CD4-positive, CD25-positive, alpha-beta regulatory T cell (primary cell): ENCODE data around the gene BPIFB2. TPM values are rescaled to one million over a fixed set of nuclear protein-coding genes. Genes with fewer than 3 reads are reported as not detected.

Source experiments
- ATAC-seq, 2 donors: fragments of 150-1000 bp; cut with Tn5 transposase; one replicate each; pipeline ENCODE4 v1.10.0; 2021; ENCODE audit warnings: low read depth in 2 of 2, moderate number of reproducible peaks in 2 of 2, moderate library complexity in 1 of 2
- DNase-seq, 3 donors: peaks; one replicate each; pipeline versions ENCODE4 v3.0.0 to v3.0.0-alpha.2; 2012 to 2022; ENCODE audit warnings: mixed read lengths in 1 of 3
- H3K27ac ChIP-seq: one replicate; pipeline ENCODE4 v1.7.0; 2013; ENCODE audit warnings: mild to moderate bottlenecking, low read length; ENCODE audit not compliant: insufficient read depth, poor library complexity, severe bottlenecking
- H3K27me3 ChIP-seq: one replicate; pipeline ENCODE4 v1.7.0; 2013; ENCODE audit warnings: low read length; ENCODE audit not compliant: control insufficient read depth, insufficient read depth
- H3K36me3 ChIP-seq: one replicate; pipeline ENCODE4 v1.7.0; 2013; ENCODE audit warnings: mild to moderate bottlenecking, low read length, moderate library complexity; ENCODE audit not compliant: control insufficient read depth, insufficient read depth
- H3K4me1 ChIP-seq: 2 replicates; pipeline ENCODE4 v1.7.0; 2013; ENCODE audit warnings: mild to moderate bottlenecking, low read length; ENCODE audit not compliant: insufficient read depth, control insufficient read depth, poor library complexity, severe bottlenecking
- H3K4me3 ChIP-seq: one replicate; pipeline ENCODE4 v1.7.0; 2013; ENCODE audit warnings: low read depth, mild to moderate bottlenecking, low read length, moderate library complexity
- H3K9me3 ChIP-seq, 2 experiments: 1 replicate in 1 of 2; 2 replicates in 1 of 2; pipeline ENCODE4 v1.7.0; 2013; ENCODE audit warnings: low read length in 2 of 2, mild to moderate bottlenecking in 1 of 2, moderate library complexity in 1 of 2; ENCODE audit not compliant: control insufficient read depth in 2 of 2
- H3K27ac Mint-ChIP-seq, 3 donors: one replicate each; pipeline ENCODE4 v1.8.0; 2020 to 2022; ENCODE audit warnings: mild to moderate bottlenecking in 3 of 3, mixed read lengths in 3 of 3, moderate library complexity in 2 of 3
- H3K27me3 Mint-ChIP-seq: one replicate; pipeline ENCODE4 v1.8.0; 2022; ENCODE audit warnings: mild to moderate bottlenecking, mixed read lengths
- H3K36me3 Mint-ChIP-seq: one replicate; pipeline ENCODE4 v1.8.0; 2020; ENCODE audit warnings: mixed read lengths
- H3K4me1 Mint-ChIP-seq, 4 donors: one replicate each; pipeline ENCODE4 v1.8.0; 2020 to 2022; ENCODE audit warnings: mixed read lengths in 4 of 4, mild to moderate bottlenecking in 1 of 4
- H3K4me3 Mint-ChIP-seq, 4 donors: one replicate each; pipeline ENCODE4 v1.8.0; 2020 to 2022; ENCODE audit warnings: mild to moderate bottlenecking in 4 of 4, mixed read lengths in 4 of 4, moderate library complexity in 3 of 4
- H3K9me3 Mint-ChIP-seq, 7 donors: one replicate each; pipeline ENCODE4 v1.8.0; 2020 to 2022; ENCODE audit warnings: mixed read lengths in 7 of 7, mild to moderate bottlenecking in 3 of 7, moderate library complexity in 2 of 7
- polyA plus RNA-seq, 4 donors: library from polyadenylated mRNA; unstranded; fragments of 300-500 nt; fragmentation: Illumina TruSeq; gene quantifications; one replicate each; pipeline ENCODE4 v1.2.3, GENCODE V29; 2021
- total RNA-seq: library from RNA; stranded (reverse); gene quantifications from one replicate; pipeline ENCODE4 v1.2.3, GENCODE V29; 2022

Gene BPIFB2
- total and polyA plus RNA-seq, 5 donors from 2014 or later, result not detected

DNA sequence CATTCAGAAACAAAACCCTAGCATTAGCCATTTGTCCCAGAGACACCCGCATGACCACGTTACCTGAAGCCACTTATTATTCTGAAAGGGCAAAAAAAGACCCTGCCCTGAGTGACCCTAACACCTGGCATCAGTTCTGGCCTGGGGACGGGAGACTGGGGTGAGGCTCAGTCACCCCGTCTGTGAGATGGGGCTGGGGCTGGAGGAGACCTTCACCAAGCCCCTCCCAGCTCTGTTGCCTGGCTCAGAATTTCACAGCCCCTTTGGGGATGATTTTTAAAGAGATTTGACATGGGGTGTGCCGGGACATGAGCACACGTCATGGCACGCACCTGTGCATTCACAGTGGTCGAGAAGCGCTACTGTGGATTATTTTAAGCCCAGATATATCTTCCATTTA is 22.6 kb downstream of the BPIFB2 start:
- no peaks in the 10 kb centered on the region for H3K36me3 Mint-ChIP-seq
- H3K4me3 Mint-ChIP-seq, result no peak overlapping the region
- H3K27ac Mint-ChIP-seq, result no peak overlapping the region
- no peak for ATAC-seq
- H3K4me3 ChIP-seq, result no peak overlapping the region
- H3K27me3 Mint-ChIP-seq, result no peaks in the 10 kb centered on the region
- no peak overlapping the region for H3K27ac ChIP-seq
- no peak for DNase-seq
- no peaks in the 10 kb centered on the region for H3K4me1 ChIP-seq
- H3K9me3 Mint-ChIP-seq, result peaks cover 0 to 8% (median 1%) of the 10 kb centered on the region in 7 donors
- no peaks in the 10 kb centered on the region for H3K36me3 ChIP-seq
- H3K4me1 Mint-ChIP-seq, result no peaks in the 10 kb centered on the region
- H3K9me3 ChIP-seq, result peaks cover 0 to 2% of the 10 kb centered on the region in 2 experiments
- H3K27me3 ChIP-seq, result no peaks in the 10 kb centered on the region

DNA sequence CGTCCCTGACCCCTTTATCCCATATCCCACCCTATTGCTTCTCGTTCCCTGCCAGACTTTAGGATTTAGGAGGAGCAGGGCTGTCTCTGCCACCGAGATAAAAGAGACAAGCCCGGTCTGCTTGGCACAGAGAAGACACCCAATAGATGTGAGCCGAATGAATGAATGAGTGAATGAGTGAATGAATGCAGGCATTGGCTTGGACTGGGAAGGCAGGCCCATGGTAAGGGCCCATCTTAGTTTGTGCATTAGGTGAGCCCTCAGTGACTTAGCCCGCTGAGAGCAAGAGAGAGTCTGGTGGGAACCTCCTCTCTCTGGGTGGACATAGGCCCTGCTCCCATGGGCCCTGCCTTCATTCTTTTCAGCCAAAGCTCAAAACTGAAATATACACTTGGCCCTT is 23.1 kb downstream of the BPIFB2 start:
- H3K27ac Mint-ChIP-seq, result no peak overlapping the region
- no peaks in the 10 kb centered on the region for H3K36me3 Mint-ChIP-seq
- no peaks in the 10 kb centered on the region for H3K27me3 Mint-ChIP-seq
- H3K27ac ChIP-seq, result no peak overlapping the region
- no peak overlapping the region for H3K4me3 ChIP-seq
- no peak for ATAC-seq
- peaks cover 0 to 8% (median 1%) of the 10 kb centered on the region in 7 donors for H3K9me3 Mint-ChIP-seq
- DNase-seq, result no peak
- no peaks in the 10 kb centered on the region for H3K4me1 ChIP-seq
- H3K4me3 Mint-ChIP-seq, result no peak overlapping the region
- no peaks in the 10 kb centered on the region for H3K36me3 ChIP-seq
- peaks cover 0 to 2% of the 10 kb centered on the region in 2 experiments for H3K9me3 ChIP-seq
- H3K4me1 Mint-ChIP-seq, result no peaks in the 10 kb centered on the region
- H3K27me3 ChIP-seq, result no peaks in the 10 kb centered on the region

DNA sequence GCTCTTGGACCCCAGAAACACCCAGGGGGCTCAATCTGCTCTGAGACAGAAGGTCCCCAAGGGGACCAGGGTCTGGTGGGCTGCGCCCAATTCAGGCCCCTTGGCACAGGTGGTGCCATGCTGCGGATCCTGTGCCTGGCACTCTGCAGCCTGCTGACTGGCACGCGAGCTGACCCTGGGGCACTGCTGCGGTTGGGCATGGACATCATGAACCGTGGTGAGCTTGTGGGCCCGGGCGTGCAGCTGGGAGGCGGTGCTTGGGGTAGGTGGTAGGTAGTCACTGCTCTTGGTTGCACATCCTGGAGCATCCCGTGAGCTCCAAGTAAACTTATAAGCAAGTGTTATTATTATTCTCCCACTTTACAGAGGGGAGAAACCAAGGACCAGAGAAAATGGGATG is 24.0 kb downstream of the BPIFB2 start, which contains the start of gene BPIFB6:
BPIFB6 (plus strand) TSS at position 118 of the 400 bp plus-strand sequence; CDS start at position 118, 0 bp downstream.
- no peaks in the 10 kb centered on the region for H3K27me3 ChIP-seq
- H3K9me3 Mint-ChIP-seq, result peaks cover 0 to 8% (median 1%) of the 10 kb centered on the region in 7 donors
- DNase-seq (no peak), ATAC-seq (no peak)
- H3K27ac ChIP-seq, result no peak within 1 kb of the TSS
- no peak within 1 kb of the TSS for H3K4me3 Mint-ChIP-seq
- H3K4me3 ChIP-seq, result no peak within 1 kb of the TSS
- H3K9me3 ChIP-seq, result peaks cover 0 to 2% of the 10 kb centered on the region in 2 experiments
- no peaks in the 10 kb centered on the region for H3K36me3 Mint-ChIP-seq
- H3K4me1 Mint-ChIP-seq, result no peaks in the 10 kb centered on the region
- no peak within 1 kb of the TSS for H3K27ac Mint-ChIP-seq
- no peaks in the 10 kb centered on the region for H3K36me3 ChIP-seq
- no peaks in the 10 kb centered on the region for H3K27me3 Mint-ChIP-seq
- no peaks in the 10 kb centered on the region for H3K4me1 ChIP-seq

DNA sequence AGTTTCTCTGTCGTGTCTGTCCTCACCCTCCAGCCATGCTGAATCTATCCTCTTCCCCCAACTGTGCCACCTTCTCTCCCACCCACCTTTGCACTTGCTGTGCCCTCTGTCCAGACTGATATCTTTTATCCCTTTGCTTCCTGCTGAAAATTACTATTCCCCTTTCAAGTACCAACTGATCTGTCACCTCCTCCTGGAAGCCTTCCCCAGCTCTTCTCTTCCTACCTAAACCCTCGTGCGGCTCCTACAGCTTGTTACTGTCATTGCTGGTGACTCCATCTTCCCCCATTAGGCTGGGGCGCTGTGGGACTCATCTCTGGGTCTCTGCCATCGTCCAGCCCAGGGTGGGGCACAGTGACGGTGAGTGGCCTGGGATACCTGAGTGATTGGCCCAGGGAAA is 25.1 kb downstream of the BPIFB2 start:
- H3K36me3 ChIP-seq, result no peaks in the 10 kb centered on the region
- H3K9me3 ChIP-seq, result peaks cover 0 to 2% of the 10 kb centered on the region in 2 experiments
- H3K4me1 Mint-ChIP-seq, result no peaks in the 10 kb centered on the region
- ATAC-seq, result no peak
- H3K4me3 ChIP-seq, result no peak overlapping the region
- peaks cover 0 to 8% (median 1%) of the 10 kb centered on the region in 7 donors for H3K9me3 Mint-ChIP-seq
- DNase-seq, result no peak
- no peaks in the 10 kb centered on the region for H3K36me3 Mint-ChIP-seq
- no peak overlapping the region for H3K27ac ChIP-seq
- no peaks in the 10 kb centered on the region for H3K4me1 ChIP-seq
- no peaks in the 10 kb centered on the region for H3K27me3 ChIP-seq
- no peaks in the 10 kb centered on the region for H3K27me3 Mint-ChIP-seq
- H3K4me3 Mint-ChIP-seq, result no peak overlapping the region
- H3K27ac Mint-ChIP-seq, result no peak overlapping the region

DNA sequence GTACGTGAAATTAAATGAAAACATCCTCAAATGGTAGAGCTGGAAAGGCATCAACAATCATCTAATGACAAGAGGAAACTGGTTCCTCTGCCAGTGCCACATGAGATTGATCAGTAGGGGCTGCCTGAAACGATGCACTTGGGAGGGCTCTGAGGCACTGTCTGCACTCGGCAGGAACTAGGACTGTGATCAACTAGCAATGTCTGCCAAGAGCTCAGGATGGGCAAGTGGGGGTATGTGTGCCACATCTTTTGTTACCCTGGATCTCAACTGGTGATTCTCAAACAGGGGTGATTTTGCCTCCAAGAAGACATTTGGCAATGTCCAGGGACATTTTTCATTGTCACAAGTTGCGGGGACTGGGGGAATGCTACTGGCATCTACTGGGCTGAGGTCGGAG is 25.9 kb downstream of the BPIFB2 start:
- Mint-ChIP-seq H3K4me1 (peaks cover 0 to 3% (median 1%) of the 10 kb centered on the region in 4 donors), H3K27ac (no peak overlapping the region), H3K4me3 (no peak overlapping the region), H3K36me3 (no peaks in the 10 kb centered on the region), H3K9me3 (peaks cover 0 to 8% (median 1%) of the 10 kb centered on the region in 7 donors), H3K27me3 (no peaks in the 10 kb centered on the region)
- no peaks in the 10 kb centered on the region for H3K36me3 ChIP-seq
- peaks cover 0 to 2% of the 10 kb centered on the region in 2 experiments for H3K9me3 ChIP-seq
- H3K4me1 ChIP-seq, result no peaks in the 10 kb centered on the region
- H3K4me3 ChIP-seq, result no peak overlapping the region
- ATAC-seq (no peak), DNase-seq (no peak)
- H3K27me3 ChIP-seq, result no peaks in the 10 kb centered on the region
- H3K27ac ChIP-seq, result no peak overlapping the region

DNA sequence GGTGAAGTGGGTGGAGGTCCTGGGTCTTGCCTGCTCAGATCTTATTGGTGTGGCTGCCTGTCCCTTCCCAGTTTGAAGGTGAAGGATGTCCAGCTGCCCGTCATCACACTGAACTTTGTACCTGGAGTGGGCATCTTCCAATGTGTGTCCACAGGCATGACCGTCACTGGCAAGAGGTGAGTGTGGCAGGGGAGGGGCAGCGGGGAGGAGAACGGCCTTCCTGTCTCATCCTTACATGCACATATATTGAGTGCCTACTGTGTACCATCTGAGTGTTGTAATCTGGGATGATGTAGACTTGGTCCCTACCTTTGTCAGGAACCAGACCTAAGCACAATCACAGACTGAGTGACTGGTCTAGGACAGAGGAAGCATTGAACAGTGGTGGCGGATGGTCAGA is 26.6 kb downstream of the BPIFB2 start:
- peaks cover 0 to 3% (median 1%) of the 10 kb centered on the region in 4 donors for H3K4me1 Mint-ChIP-seq
- Histone ChIP-seq H3K9me3 (peaks cover 0 to 2% of the 10 kb centered on the region in 2 experiments), H3K36me3 (no peaks in the 10 kb centered on the region), H3K4me1 (no peaks in the 10 kb centered on the region), H3K27me3 (no peaks in the 10 kb centered on the region), H3K27ac (no peak overlapping the region), H3K4me3 (no peak overlapping the region)
- no peaks in the 10 kb centered on the region for H3K36me3 Mint-ChIP-seq
- no peak overlapping the region for H3K27ac Mint-ChIP-seq
- DNase-seq (no peak), ATAC-seq (no peak)
- no peak overlapping the region for H3K4me3 Mint-ChIP-seq
- H3K27me3 Mint-ChIP-seq, result no peaks in the 10 kb centered on the region
- H3K9me3 Mint-ChIP-seq, result peaks cover 0 to 8% (median 1%) of the 10 kb centered on the region in 7 donors

DNA sequence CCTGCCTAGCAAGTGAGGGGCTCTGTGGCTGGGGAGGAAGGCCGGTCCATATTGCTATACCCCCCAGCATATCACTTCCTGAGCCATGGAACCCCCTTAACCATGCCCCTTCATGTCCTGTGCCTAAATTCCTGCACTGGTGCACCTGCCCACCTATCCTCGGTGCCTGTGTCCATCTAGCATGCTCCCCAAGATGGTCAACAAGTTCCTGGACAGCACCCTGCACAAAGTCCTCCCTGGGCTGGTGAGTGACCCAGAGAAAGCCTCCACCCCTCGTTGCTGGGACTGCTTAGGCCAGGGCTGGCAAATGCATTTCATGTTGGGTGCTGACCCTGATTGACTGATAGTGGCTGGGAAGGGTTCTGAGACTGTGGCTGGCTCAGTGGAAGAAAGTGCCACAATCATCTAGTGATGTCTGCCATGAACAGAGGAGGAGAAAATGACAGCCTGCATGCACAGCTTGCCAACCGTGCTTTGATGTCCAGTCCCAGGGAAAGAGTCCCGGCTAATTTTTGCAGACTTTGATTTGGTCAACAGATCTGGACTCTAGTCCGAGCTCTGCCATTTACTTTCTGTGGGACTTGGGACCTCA is 27.5 kb downstream of the BPIFB2 start:
- H3K27ac Mint-ChIP-seq, result peak overlapping the region in 1 of 3 donors; percentile 56
- H3K9me3 Mint-ChIP-seq, result peaks cover 0 to 8% (median 1%) of the 10 kb centered on the region in 7 donors
- Histone ChIP-seq H3K27me3 (no peaks in the 10 kb centered on the region), H3K27ac (no peak overlapping the region), H3K9me3 (peaks cover 0 to 2% of the 10 kb centered on the region in 2 experiments), H3K4me1 (no peaks in the 10 kb centered on the region), H3K4me3 (no peak overlapping the region), H3K36me3 (no peaks in the 10 kb centered on the region)
- no peaks in the 10 kb centered on the region for H3K27me3 Mint-ChIP-seq
- H3K36me3 Mint-ChIP-seq, result no peaks in the 10 kb centered on the region
- DNase-seq (no peak), ATAC-seq (no peak)
- H3K4me3 Mint-ChIP-seq, result no peak overlapping the region
- peaks cover 0 to 3% (median 1%) of the 10 kb centered on the region in 4 donors for H3K4me1 Mint-ChIP-seq

DNA sequence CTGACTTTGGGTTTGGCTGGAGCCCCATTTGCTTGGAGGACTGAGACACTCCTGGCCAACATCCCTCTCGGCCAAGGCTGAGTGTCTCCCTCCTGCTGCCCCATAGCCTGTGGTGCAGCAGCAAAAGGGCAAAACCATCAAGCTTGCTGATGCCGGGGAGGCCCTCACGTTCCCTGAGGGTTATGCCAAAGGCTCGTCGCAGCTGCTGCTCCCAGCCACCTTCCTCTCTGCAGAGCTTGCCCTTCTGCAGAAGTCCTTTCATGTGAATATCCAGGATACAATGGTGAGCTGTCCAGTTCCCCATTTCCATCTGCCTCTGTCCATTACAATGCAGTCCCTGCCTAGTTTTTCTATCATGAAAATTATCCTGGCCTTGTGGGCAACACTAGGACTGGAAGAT is 30.0 kb downstream of the BPIFB2 start:
- Mint-ChIP-seq H3K9me3 (peaks cover 0 to 8% (median 1%) of the 10 kb centered on the region in 7 donors), H3K36me3 (no peaks in the 10 kb centered on the region), H3K4me1 (peaks cover 0 to 3% (median 1%) of the 10 kb centered on the region in 4 donors), H3K4me3 (no peak overlapping the region), H3K27me3 (peaks cover 5% of the 10 kb centered on the region), H3K27ac (no peak overlapping the region)
- Histone ChIP-seq H3K4me3 (no peak overlapping the region), H3K36me3 (no peaks in the 10 kb centered on the region), H3K9me3 (peaks cover 0 to 2% of the 10 kb centered on the region in 2 experiments), H3K27ac (no peak overlapping the region), H3K27me3 (no peaks in the 10 kb centered on the region), H3K4me1 (no peaks in the 10 kb centered on the region)
- ATAC-seq, result no peak
- no peak for DNase-seq
